Measurements from ENCODE around the gene CAMKK2. TPM values are rescaled to one million over a fixed set of nuclear protein-coding genes. Genes with fewer than 3 reads are reported as not detected.

The CAMKK2 gene
- total and polyA plus RNA-seq, 2 of the 13 experiments (the other 11 are each of a cell fraction or from before 2014, with no cell fraction given) = 18.8 to 20.0 TPM

GRCh38 chr12:121209624-121210572 lies 86.6 kb downstream of the CAMKK2 start, which contains the start of gene P2RX4 (continued):
- no peak for TF ChIP-seq ZNF597 (CRISPR knock-in tag; IDR thresholded peaks at IDR 0.05)
- TF ChIP-seq TAF15 (IDR thresholded peaks at IDR 0.05; ENCODE audit: low read depth, low read length, poor library complexity, severe bottlenecking) = no peak
- no peak for TF ChIP-seq MTERF4 (CRISPR knock-in tag; IDR thresholded peaks at IDR 0.05)
- no peak for TF ChIP-seq TP53 (CRISPR knock-in tag; conservative IDR thresholded peaks at IDR 0.05)
- no peak for TF ChIP-seq CC2D1A (CRISPR knock-in tag; IDR thresholded peaks at IDR 0.05)
- TF ChIP-seq GATAD1 (CRISPR knock-in tag; IDR thresholded peaks at IDR 0.05) = 0 out of 2 replicates have a peak, but pooled peaks have one; percentile 32
- TF ChIP-seq JDP2 (CRISPR knock-in tag; IDR thresholded peaks at IDR 0.05; ENCODE audit: borderline replicate concordance) = no peak; the same call in 1 of the 2 replicates
- no peak for TF ChIP-seq NPAS2 (CRISPR knock-in tag; IDR thresholded peaks at IDR 0.05; ENCODE audit: borderline replicate concordance)
- no peak for TF ChIP-seq ZNF17 (CRISPR knock-in tag; IDR thresholded peaks at IDR 0.05)
- TF ChIP-seq RARA (CRISPR knock-in tag; IDR thresholded peaks at IDR 0.05) = no peak
- TF ChIP-seq KDM3A (CRISPR knock-in tag; IDR thresholded peaks at IDR 0.05; ENCODE audit: low read depth) = no peak; the same call in 1 of the 2 replicates
- peak; percentile 96 for TF ChIP-seq CHCHD3 (CRISPR knock-in tag; IDR thresholded peaks at IDR 0.05)
- no peak for TF ChIP-seq ZNF326 (CRISPR knock-in tag; IDR thresholded peaks at IDR 0.05; ENCODE audit: borderline replicate concordance)
- peak; percentile 52; the same call in 1 of the 2 replicates for TF ChIP-seq CREBL2 (CRISPR knock-in tag; IDR thresholded peaks at IDR 0.05; ENCODE audit: borderline replicate concordance)
- TF ChIP-seq HNRNPLL (IDR thresholded peaks at IDR 0.05; ENCODE audit: low read depth, low read length, poor library complexity, severe bottlenecking) = peak; percentile 39
- TF ChIP-seq ZMYM3 (CRISPR knock-in tag; IDR thresholded peaks at IDR 0.05) = no peak
- no peak for TF ChIP-seq GTF2F1 (IDR thresholded peaks at IDR 0.05; ENCODE audit: low read length)
- TF ChIP-seq HOXA9 (CRISPR knock-in tag; IDR thresholded peaks at IDR 0.05; ENCODE audit: borderline replicate concordance) = peak; percentile 82; the same call in 1 of the 2 replicates
- peak; percentile 72; the same call in 1 of the 2 replicates for TF ChIP-seq BATF2 (CRISPR knock-in tag; IDR thresholded peaks at IDR 0.05)
- peak; percentile 61; the same call in 1 of the 2 replicates for TF ChIP-seq MTA1 (CRISPR knock-in tag; IDR thresholded peaks at IDR 0.05; ENCODE audit: borderline replicate concordance)
- TF ChIP-seq ZNF574 (CRISPR knock-in tag; IDR thresholded peaks at IDR 0.05) = peak; percentile 98
- no peak for TF ChIP-seq NR3C1 (CRISPR knock-in tag; IDR thresholded peaks at IDR 0.05)
- TF ChIP-seq RORA (CRISPR knock-in tag; IDR thresholded peaks at IDR 0.05) = no peak
- TF ChIP-seq RAD51 (IDR thresholded peaks at IDR 0.05; ENCODE audit: borderline replicate concordance) = no peak
